Dermis microvascular lymphatic vessel endothelial cell (primary cell): ENCODE measurements around the gene ETV3L. TPM values are rescaled to one million over a fixed set of nuclear protein-coding genes. Genes with fewer than 3 reads are reported as not detected.

Source experiments
- DNase-seq, 2 donors: peaks; one replicate each; pipeline versions ENCODE4 v3.0.0 to v3.0.0-alpha.2; 2010; ENCODE audit warnings: low read depth in 2 of 2
- total RNA-seq: library from RNA; depleted of rRNA; stranded (reverse); fragments of >200 nt; gene quantifications from 2 replicates; pipeline ENCODE4 v1.2.1, GENCODE V29; 2014

ETV3L gene
- under 0.01 TPM in 1 of 2 replicates, not detected in the other for total RNA-seq

- DNase-seq, result no peak
Observed at GRCh38 chr1:157099633-157100009, at the start of gene ETV3L. TSS of gene ETV3L (minus strand) at chr1:157099808. CDS start at chr1:157099523, 285 bp downstream.

DNA sequence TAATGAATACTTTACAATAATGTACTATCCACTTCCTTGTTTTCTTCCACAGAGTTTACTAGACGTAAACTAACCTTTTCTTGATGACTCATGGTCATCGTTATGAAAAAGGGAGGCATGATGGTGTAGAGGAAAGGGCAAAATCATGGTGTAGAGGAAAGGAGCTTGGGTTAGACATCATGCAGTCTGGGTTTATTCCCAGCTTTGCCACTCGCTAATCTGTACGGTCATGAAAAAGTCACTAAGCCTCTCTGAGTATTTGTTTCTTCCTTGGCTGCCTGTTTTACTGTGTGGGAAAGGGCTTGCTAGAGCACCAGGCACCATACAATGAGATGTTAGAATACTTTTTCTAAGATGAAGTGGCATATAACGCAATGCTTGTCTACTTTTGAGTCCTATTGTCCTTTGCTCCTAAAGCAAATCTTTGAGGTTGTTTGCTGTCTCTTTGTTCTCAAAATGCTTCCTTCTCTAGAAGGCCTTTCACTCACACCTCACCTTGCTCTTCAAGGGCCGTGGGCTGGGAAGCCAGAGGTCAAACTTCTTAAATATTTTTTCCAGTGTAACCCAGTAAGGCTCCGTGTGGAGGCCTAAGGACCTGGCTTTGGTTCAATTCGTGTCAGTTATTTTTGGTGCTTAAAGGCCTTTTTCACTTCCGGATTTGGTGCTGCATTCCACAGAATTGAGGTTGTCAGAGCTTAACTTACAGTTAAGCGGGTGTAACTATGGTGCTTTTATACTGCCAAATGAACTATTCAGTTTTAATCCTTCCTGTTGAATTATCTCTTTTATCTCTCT lies 48.5 kb upstream of the ETV3L start:
- peak in 1 of 2 donors; percentile 33 for DNase-seq

DNA sequence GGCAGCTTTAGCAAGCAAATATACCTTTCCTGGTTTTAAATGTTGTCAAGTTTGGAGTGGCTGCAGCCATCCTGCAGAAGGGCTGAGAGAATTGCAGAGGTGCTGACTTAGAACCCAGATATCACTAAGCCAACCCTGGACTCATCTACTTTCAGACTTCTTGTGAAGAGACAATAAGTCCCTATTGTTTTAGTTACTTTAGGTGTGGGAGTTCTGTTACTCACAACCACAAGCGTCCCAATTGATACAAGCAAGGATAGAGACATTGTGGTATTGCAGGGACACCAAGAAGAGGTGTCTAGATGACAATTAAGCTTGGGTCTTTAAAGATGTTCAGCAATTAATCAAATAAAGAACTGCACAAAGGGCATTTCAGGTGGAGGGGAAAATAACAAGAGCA lies 47.4 kb upstream of the ETV3L start:
- no peak for DNase-seq

DNA sequence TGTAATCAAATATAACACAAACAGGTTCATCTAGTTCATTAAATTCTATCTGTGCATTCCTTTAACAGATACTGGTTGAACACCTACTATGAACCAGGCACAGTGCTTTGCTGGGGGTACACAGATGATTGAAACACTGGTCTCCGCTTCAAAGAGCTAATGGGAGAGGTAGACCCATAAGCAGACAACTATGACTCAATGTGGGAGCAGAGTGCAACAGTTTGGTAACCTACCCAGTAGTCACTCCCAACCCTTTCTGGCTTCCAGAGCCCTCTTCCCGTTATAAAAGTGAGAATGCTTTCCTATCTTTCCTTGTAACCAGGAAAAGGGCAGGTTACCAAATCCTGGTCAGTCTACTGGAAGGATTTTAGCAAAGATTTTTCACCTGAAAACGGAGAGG lies 46.6 kb upstream of the ETV3L start:
- DNase-seq, result no peak

DNA sequence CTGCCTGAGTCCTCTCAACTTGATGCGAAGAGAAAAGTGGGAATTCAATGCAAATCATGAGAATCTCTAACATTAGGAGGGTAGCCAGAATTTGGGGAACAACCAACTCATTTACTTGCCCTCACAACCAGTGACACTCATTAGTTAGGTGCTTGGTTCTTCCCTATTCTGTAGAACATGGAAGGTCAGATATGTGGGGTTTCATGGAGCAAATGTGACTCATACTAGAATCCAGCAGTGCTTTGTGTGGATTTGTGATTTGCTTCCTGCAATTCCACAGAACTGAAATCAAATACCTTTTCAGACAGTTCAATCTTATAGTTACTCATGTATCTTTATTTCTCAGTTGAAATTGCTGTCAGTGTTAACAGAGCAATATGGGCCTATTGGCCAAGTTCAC lies 45.5 kb upstream of the ETV3L start:
- DNase-seq, result no peak

DNA sequence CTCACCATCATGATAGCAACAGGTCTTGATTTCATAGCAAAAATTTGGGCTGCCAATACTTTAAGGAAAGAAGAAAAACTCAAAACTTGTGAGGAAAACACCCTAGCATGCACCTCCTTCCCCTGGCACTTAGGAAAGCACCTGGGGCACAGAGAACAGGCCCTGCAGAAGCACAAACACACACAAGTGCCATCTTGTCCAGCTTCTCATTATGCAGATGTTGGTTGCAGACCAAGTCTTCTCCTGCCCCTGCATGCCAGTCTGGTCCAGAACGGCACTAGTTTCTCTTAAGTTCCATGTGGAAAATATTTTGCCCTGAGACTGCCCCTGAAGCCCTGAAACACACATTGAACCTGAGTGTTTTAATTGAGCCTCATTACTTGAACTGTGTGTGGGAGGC lies 44.9 kb upstream of the ETV3L start:
- no peak for DNase-seq

- no peak for DNase-seq
Observed at GRCh38 chr1:157142765-157143423, 43.3 kb upstream of the ETV3L start.

- DNase-seq, result no peak
Observed at GRCh38 chr1:157142201-157142600, 42.6 kb upstream of the ETV3L start.

GRCh38 chr1:157141212-157141855 lies 41.7 kb upstream of the ETV3L start:
- no peak for DNase-seq

DNA sequence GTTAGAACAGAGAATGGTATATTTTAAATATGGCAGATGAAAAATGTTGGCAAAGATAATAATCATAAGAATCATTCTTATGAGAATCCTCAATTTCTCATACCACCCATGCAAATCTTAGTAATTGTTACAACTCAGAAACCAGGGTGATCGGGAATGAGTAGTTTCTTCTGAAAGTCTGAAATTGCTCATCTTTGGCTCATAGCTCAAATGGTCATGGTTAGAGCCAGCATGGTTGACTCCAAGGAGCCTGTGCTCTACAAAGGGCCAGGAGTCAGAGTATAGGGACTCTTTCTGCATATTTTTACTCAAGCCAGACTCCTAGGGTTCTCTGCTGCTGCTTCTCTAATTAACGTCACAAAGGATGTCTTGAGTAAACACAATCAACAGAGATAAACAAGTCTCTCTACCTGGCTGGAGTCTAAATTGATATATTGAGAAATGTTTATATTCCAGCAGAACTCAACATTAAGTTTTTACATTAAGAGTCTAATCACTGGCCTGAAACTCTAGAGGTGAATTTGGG lies 40.5 kb upstream of the ETV3L start:
- DNase-seq, result no peak

GRCh38 chr1:157139052-157139715 lies 39.6 kb upstream of the ETV3L start:
- no peak for DNase-seq

DNA sequence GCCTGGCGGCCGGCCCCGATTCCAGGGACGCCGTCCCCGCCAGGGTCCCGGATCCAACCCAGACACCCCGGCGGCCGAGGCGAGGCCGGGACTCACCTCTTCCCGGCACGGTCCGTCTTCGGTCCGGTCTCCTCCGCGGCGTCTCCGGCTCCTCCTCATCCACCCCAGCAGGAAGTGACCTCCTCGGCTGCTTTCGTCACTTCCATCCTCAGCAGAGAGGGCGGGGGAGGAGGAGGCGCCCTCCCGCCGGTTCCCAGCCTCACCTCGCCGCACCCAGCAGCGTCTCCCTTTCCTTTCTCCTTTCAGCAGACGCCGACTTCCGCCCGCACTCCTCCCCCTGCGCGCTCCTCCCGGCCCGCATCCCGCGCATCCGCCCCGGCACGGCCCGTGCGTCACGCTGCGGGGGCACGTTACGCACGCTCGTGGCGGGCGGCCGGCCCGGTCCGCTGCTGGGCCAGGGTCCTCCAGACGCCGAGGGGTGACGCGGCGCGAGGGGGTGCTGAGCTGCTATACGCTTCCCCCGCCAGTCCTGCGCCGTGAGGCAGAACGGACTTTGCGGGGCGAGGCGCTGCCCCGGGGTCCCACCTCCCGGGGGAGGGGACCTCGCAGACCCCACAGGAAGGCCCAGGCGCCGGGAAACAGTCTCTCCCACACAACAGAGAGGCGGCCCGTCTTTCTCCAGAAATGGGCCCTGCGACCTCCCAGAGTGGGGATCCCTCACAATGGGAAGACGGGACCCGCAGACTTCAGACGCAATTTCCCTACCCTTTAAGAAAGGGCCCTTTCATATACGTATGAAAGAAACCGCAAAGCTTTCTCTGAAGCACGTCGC lies 38.8 kb upstream of the ETV3L start, which contains the start of gene ETV3:
Gene ETV3 (minus strand): TSS at position 176 of the 832 bp plus-strand sequence. CDS start 2,043 bp downstream, outside the sequence.
- peak; percentile 48 to 90 for DNase-seq

DNA sequence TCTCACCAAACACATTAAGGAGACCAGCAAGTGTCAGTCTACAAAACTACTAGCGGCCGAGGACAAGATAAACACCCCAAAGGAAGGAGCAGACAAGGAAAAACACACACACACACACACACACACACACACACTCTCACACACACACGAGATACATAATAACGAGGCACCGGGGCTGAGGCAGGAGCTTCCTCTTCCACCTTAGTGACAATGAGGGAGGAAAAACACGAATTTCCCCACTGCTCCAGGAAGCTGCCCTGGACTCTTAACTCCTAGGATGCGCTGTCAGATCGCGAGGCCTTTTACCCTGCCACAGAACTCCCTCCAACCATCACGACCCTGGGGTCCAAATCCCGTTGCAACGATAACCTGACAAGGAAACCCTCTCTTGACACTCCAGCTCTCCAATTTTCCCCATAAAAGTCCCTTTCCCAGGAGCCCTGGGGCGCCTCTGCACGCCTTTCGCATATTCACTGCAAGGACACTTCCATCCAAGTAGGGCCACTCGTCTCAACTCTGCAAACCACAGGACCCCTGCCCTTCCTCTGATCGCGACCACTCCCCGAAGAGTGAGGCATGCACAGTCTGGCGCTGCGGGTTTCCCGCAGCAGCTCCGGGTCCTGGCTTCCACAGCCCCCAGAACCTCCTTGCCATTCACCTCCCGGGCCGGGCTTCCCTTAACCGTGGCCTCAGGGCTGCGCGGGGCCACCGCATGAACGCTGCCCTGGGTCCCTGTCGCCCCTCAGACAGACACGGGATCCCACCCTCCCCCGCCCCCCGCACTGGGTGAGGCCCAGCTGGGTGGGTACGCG lies 38.0 kb upstream of the ETV3L start:
- peak; percentile 14 to 55 for DNase-seq

GRCh38 chr1:157137046-157137407 lies 37.4 kb upstream of the ETV3L start:
- DNase-seq, result no peak

- DNase-seq, result no peak
Observed at GRCh38 chr1:157136133-157136532, 36.5 kb upstream of the ETV3L start.

- DNase-seq, result no peak
Observed at GRCh38 chr1:157135646-157136045, 36.0 kb upstream of the ETV3L start.

GRCh38 chr1:157135070-157135469 lies 35.5 kb upstream of the ETV3L start:
- DNase-seq, result no peak

- no peak for DNase-seq
Observed at GRCh38 chr1:157134442-157134841, 34.8 kb upstream of the ETV3L start.

DNA sequence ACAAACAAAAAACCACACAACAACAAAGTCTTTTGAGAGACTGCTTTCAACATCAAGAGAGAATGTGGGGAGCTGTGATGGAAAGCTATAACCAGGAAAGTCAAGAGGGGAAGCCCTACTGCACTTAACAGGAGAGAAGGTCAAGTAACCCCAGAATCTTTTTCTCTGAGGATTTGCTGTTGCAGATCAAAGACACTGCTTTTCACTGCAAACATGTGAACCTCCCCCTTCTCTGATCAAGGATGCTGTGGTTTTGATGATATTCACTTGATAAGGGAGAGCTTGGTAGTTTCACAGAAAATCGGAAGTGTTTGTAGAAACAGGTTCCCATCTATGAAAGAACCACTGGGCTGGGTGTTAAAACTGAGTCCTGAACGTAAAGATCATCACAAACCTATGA lies 33.8 kb upstream of the ETV3L start:
- DNase-seq, result no peak

DNA sequence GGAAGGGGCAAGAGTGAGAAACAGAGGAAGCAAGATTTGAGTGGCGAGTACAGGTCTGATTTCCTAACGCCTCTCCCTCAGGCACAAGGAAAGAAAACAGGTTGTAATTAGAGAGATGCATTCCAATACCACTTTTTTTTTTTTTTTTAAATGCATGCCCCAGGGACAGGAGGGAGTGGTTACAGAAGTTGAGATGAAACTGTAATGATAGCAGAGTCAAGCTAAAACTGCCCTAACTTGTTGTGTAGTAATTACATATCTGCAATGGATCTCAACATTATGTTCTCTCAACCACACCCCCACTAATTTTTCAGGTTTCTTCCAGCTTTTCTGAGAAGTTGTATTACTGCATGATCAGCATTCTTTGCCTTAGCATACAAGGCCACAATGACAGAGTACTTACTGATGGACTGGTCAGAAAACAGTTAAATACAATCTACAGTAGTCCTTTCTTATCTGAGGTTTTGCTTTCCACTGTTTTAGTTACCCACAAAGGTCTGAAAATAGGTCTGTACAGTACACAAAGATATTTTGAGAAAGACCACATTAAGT lies 33.1 kb upstream of the ETV3L start:
- DNase-seq, result no peak
